HL-60 (cell line): ENCODE results near the gene PTTG1IP.

Experiments
- DNase-seq, 2 experiments: peaks; one replicate each; pipeline ENCODE4 v3.0.0-alpha.2; 2010 to 2020; ENCODE audit warnings: low read depth in 1 of 2, low spot score in 1 of 2
- H3K27ac ChIP-seq: fragments of 250-450 bp; sonication (Bioruptor Pico); replicated peaks from 2 replicates; pipeline ENCODE4 v1.5.1; 2020; ENCODE audit warnings: mild to moderate bottlenecking, moderate library complexity
- H3K27me3 ChIP-seq: fragments of 250-450 bp; sonication (Bioruptor Pico); 2 replicates; pipeline ENCODE4 v1.5.1; 2021; ENCODE audit warnings: mild to moderate bottlenecking, moderate library complexity; ENCODE audit not compliant: insufficient read depth, poor library complexity, severe bottlenecking
- H3K4me3 ChIP-seq: replicated peaks from 2 replicates; pipeline ENCODE4 v1.5.1; 2011; ENCODE audit warnings: mild to moderate bottlenecking, control low read depth, low read length; ENCODE audit not compliant: insufficient read depth
- GABPA ChIP-seq: IDR thresholded peaks from 2 replicates; pipeline ENCODE4 v1.6.1; 2012; ENCODE audit warnings: low read depth
- POLR2AphosphoS5 ChIP-seq: IDR thresholded peaks from 2 replicates; pipeline ENCODE4 v1.6.1; 2012; ENCODE audit warnings: low read depth
- SPI1 ChIP-seq: IDR thresholded peaks from 2 replicates; pipeline ENCODE4 v1.6.1; 2012; ENCODE audit warnings: low read depth, mild to moderate bottlenecking, borderline replicate concordance
- TF ChIP-seq, protein P1 (sequence below): IDR thresholded peaks from 2 replicates; pipeline ENCODE4 v1.6.1; 2012; ENCODE audit warnings: low read depth; ENCODE audit not compliant: insufficient replicate concordance
- TF ChIP-seq, protein P2 (sequence below): IDR thresholded peaks from one replicate; pipeline ENCODE4 v1.5.1; 2011; ENCODE audit warnings: low read length, control low read depth, inconsistent platforms; ENCODE audit not compliant: insufficient read depth

PTTG1IP gene

DNA sequence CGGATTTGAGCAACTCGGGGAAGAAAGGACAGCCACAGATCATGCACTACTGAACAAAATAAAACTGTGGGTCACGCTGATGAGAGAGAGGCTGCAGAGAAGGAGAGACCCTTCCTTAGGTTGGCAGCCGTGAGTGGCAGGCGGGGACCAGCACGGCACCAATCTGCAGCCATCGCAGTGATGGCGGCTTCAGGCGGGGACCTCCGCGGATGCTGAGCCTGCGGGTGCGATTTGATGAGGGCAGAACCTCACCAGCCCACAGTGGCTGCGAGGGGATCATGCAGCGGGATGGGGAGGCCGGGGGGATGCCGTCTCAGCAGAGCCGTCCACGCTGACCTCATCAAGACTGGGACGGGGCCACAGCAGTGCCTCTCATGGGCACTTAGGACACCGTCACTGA, 35.4 kb upstream of the PTTG1IP start:
- DNase-seq, result no peak
- no peaks in the 10 kb centered on the region for H3K27me3 ChIP-seq
- TF ChIP-seq POLR2AphosphoS5, result no peak
- TF ChIP-seq, protein P1, sequence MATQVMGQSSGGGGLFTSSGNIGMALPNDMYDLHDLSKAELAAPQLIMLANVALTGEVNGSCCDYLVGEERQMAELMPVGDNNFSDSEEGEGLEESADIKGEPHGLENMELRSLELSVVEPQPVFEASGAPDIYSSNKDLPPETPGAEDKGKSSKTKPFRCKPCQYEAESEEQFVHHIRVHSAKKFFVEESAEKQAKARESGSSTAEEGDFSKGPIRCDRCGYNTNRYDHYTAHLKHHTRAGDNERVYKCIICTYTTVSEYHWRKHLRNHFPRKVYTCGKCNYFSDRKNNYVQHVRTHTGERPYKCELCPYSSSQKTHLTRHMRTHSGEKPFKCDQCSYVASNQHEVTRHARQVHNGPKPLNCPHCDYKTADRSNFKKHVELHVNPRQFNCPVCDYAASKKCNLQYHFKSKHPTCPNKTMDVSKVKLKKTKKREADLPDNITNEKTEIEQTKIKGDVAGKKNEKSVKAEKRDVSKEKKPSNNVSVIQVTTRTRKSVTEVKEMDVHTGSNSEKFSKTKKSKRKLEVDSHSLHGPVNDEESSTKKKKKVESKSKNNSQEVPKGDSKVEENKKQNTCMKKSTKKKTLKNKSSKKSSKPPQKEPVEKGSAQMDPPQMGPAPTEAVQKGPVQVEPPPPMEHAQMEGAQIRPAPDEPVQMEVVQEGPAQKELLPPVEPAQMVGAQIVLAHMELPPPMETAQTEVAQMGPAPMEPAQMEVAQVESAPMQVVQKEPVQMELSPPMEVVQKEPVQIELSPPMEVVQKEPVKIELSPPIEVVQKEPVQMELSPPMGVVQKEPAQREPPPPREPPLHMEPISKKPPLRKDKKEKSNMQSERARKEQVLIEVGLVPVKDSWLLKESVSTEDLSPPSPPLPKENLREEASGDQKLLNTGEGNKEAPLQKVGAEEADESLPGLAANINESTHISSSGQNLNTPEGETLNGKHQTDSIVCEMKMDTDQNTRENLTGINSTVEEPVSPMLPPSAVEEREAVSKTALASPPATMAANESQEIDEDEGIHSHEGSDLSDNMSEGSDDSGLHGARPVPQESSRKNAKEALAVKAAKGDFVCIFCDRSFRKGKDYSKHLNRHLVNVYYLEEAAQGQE, result no peak
- TF ChIP-seq, protein P2, sequence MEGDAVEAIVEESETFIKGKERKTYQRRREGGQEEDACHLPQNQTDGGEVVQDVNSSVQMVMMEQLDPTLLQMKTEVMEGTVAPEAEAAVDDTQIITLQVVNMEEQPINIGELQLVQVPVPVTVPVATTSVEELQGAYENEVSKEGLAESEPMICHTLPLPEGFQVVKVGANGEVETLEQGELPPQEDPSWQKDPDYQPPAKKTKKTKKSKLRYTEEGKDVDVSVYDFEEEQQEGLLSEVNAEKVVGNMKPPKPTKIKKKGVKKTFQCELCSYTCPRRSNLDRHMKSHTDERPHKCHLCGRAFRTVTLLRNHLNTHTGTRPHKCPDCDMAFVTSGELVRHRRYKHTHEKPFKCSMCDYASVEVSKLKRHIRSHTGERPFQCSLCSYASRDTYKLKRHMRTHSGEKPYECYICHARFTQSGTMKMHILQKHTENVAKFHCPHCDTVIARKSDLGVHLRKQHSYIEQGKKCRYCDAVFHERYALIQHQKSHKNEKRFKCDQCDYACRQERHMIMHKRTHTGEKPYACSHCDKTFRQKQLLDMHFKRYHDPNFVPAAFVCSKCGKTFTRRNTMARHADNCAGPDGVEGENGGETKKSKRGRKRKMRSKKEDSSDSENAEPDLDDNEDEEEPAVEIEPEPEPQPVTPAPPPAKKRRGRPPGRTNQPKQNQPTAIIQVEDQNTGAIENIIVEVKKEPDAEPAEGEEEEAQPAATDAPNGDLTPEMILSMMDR, result no peak
- TF ChIP-seq GABPA, result no peak
- TF ChIP-seq SPI1, result no peak
- no peak overlapping the region; the same call in 1 of the 2 replicates for H3K27ac ChIP-seq
- no peak overlapping the region for H3K4me3 ChIP-seq

DNA sequence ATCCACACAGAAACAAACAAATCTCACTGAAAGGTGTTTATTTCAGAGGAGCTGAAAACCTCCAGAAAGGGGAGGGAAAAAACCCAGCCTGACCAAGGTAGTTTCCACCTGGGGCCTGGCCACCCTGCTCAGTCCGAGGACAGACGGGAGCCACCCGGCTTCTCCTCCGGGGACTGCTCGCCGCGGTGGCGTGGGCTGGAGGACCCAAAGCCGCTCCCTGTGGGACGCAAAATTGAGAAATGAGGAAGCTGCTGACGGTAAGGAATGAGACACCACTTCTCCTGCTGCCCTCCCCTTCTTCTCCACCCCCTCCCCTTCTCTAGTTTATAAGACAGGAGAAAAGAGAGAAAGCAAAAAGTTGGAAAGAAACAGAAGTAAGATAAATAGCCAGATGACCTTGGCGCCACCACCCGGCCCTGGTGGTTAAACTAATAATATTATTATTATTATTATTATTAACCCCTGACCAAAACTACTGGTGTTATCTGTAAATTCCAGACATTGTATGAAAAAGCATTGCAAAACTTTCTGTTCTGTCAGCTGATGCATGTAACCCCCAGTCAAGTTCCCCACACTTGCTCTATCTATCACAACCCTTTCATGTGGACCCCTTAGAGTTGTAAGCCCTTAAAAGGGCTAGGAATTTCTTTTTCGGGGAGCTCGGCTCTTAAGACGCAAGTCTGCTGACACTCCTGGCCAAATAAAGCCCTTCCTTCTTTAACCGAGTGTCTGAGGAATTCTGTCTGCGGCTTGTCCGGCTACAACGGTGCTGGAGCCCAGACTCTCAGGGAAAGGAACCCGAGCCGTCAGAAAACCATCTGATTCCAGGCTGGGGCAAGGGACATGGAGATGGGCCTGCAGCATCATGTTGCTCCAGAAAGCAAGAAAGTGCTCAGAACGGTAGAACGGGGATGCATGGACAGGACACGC, 34.7 kb upstream of the PTTG1IP start:
- DNase-seq, result peak in 1 of 2 experiments; percentile 81
- H3K4me3 ChIP-seq, result no peak overlapping the region

DNA sequence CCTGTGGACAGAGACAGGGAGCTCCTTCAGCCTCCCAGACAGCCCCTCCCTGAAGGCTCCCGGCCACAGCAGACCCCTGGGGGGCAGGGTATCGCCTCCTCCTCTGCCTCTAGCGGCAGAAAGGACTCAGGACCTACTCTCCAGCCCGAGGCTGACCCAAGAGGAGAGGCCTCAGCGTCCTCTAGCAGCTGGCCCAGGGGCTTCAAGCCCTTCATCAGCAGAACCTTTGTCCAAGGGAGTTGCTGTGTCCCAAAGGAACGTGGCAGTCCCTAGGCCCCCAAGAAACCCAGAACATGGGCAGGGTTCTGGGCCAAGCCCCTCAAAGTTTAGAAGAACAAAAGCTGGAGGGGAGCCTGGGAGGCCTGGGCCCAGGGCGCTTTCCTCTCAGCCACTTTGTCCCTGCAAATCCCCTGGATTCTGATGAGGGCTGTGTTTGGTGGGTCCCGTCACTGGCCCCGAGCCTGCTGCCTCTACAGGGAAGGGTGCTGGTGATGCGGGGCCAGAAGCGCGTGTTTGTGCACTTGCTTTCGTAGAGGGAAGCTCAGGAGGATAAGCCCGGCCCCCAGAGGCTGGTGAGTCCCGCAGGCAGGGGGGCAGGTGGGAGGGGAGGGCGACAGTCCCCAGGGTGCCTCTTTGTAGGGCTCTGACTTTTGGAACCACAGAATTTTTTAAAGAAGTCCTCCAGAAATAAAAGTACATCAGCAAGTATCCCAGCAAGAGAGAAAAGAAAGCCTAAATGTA, 33.9 kb upstream of the PTTG1IP start:
- peak overlapping the region; percentile 30 for H3K27ac ChIP-seq

More for the DNA sequence above, 34.7 kb upstream of the PTTG1IP start:
- Histone ChIP-seq H3K27me3 (no peaks in the 10 kb centered on the region), H3K27ac (peak overlapping the region; percentile 30)
- TF ChIP-seq SPI1 (peak; percentile 65; the same call in 1 of the 2 replicates), POLR2AphosphoS5 (0 out of 2 replicates have a peak, but pooled peaks have one; percentile 9), GABPA (no peak)
- TF ChIP-seq, protein P2, result no peak
- TF ChIP-seq, protein P1, result no peak

More for the DNA sequence above, 33.9 kb upstream of the PTTG1IP start:
- TF ChIP-seq, protein P1, result no peak
- TF ChIP-seq POLR2AphosphoS5, result peak; percentile 20; the same call in 1 of the 2 replicates
- TF ChIP-seq, protein P2, result no peak
- TF ChIP-seq GABPA, result no peak
- TF ChIP-seq SPI1, result no peak
- Histone ChIP-seq H3K4me3 (no peak overlapping the region), H3K27me3 (no peaks in the 10 kb centered on the region)
- no peak for DNase-seq
